GM19023 (cell line): ENCODE measurements around the gene ALDH1B1.

ENCODE experiments used
- ATAC-seq: cut with Tn5 transposase; IDR thresholded peaks from one replicate; pipeline ENCODE4 v1.9.1; 2021; ENCODE audit warnings: mild to moderate bottlenecking, moderate library complexity; ENCODE audit not compliant: unreplicated experiment

The ALDH1B1 gene

DNA sequence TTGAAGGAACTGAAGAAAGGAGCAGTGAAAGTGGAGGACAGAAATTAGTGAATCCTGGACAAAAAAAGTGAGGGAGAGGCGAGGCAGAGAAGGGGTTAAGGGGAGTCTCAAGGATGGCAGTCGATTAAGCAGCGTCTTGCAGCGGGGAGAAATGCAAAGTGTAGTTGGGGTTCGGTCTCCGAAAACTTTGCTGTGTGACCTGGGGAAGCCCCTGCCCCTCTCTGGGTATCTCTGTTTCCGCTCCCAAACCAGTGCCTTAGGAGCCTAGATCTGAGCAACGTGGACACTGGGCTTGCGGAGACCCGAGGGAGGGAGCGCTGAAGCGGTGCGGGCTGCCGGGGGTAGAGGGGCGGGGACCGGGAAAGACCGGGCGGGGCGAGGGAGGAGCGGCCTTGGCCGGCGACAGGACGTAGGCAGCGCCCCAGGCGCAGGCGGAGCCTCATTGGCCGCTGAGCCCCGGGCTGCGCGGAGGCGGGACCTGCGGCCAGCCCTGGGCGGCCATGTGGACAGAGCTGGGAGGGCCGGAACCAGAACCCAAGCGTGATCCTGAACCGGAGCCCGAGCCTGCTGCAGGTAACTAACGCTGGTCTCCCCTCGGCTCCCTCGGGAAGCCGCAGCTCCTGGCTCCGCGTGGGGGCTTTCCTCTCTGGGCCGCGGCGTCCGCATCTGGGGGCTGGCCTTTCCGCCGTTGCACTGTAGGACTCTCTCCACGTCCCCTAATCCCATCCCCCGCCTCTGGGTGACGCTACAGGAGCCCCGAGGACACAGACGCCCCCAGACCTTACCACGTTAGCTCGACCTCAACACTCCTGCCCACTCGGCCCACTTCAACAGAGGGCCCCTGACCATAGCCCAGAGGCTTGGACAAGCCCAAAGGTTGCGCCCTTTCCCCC is at the start of gene ALDH1B1:
ALDH1B1 (plus strand) TSS at position 468 of the 893 bp plus-strand sequence. CDS start 3,047 bp downstream, outside the sequence.
- peak; percentile 99 for ATAC-seq

- no peak for ATAC-seq
These were observed 49.5 kb upstream of the ALDH1B1 start for GRCh38 chr9:38343037-38343436.

DNA sequence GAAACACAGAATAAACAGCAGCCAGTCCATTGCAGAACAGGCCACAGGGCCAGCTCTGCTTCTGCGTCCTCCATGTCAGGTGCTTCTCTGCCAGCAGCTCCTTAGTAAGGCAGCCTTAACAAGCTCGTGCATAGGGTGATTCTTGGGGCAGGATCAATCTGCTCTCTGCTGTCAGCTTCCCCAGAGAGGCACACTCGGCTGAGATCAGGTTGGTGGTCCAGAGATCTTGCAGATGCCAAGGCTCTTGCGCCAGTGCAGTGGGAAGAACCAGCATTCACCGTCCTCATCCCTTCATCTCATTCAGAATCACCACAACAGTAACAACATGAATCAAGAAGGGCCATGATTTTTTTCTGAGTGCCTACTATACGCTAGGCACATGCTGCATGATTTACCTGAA is 49.0 kb upstream of the ALDH1B1 start:
- no peak for ATAC-seq

DNA sequence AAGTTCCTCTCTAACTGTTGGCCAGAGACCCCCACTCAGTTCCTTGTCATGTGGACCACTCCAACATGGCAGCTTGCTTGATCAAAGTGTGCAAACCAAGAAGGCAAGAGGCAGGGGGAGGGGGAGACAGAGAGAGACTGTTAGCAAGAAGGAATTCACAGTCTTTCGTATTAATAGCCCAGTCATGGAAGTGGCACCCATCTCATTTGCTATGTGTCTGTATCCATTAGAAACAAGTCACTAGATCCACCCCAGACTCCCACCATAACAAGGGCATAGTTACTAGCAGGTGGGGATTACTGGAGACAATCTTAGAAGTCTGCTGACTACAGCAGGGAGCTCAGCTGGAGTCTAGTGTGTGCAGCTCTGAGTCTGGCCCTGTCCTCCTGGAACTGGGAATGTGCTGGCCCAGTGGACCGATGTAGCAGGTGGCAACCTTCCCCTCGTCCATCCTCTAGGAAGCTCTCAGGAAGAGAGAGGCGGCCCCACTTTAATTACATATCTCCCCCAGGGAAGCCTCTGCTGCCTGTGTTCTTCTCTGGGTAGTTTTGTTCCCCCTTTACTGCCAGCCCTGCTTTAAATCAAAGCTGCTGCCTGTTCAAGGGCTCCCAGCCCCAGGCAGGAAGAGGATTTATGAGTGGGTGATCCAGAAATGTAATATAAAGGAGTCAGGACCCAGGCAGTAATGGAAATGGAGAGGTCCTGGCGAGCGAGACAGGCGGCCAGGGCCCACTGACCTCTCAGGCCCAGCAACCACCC is 47.8 kb upstream of the ALDH1B1 start:
- ATAC-seq: no peak

- ATAC-seq: no peak
These were observed 46.4 kb upstream of the ALDH1B1 start for GRCh38 chr9:38345851-38346755.

- ATAC-seq: no peak
These were observed 45.7 kb upstream of the ALDH1B1 start for GRCh38 chr9:38346811-38347210.

DNA sequence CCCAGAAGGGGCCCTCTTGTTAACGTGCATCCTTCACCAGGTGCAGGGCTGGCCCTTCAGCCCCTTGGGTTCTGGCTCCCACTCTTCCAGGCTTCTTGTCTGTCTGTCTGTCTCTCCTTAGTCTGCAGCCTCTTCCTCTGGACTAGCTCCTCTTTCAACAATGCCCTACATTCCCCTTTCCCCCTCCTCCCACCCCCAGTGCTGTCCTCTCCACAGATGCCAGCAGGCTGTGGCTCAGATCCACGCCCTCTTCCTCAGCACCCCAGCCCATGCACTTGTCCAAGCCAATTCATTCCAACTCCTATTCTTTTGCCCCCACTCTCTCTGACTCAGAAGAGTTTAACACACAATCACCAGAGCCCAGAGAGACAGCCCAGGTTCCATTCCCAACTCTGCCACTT is 45.2 kb upstream of the ALDH1B1 start:
- no peak for ATAC-seq

DNA sequence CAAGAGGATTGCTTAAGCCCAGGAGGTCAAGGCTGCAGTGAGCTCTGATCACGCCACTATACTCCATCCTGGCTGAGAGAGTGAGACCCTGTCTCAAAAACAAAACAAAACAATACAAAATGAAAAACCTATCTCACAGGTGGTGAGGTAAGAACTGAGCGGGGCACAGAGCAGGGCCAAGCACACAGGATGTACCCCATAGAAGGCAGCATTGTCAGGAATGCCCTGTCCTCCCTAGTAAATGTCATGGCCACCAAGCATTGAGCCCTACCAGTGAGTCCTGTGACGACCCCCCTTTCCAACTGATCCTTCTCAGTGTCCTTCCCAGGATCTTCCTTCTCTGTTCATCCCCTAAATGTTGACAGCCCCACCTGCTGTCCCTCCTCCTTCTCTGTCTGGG is 44.6 kb upstream of the ALDH1B1 start:
- ATAC-seq: no peak

DNA sequence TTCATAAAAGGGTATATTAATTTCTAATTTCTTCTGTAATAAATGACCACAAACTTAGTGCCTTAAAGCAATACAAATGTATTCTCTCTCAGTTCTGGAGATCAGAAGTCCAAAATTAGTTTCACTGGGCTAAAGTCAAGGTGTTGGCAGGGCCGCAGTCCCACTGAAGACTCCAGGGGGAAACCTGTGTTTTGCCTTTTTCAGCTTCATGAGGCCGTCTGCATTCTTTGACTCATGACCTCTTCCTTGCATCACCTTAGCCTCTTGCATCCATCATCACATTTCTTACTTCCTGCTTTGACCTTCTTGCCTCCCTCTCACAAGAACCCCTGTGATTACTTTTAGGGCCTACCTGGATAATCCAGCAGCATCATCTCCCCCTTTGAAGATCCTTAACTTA is 42.0 kb upstream of the ALDH1B1 start:
- ATAC-seq: no peak

- ATAC-seq: no peak
These were observed 39.8 kb upstream of the ALDH1B1 start for GRCh38 chr9:38352530-38353328.

- ATAC-seq: no peak
These were observed 37.4 kb upstream of the ALDH1B1 start for GRCh38 chr9:38355115-38355514.

DNA sequence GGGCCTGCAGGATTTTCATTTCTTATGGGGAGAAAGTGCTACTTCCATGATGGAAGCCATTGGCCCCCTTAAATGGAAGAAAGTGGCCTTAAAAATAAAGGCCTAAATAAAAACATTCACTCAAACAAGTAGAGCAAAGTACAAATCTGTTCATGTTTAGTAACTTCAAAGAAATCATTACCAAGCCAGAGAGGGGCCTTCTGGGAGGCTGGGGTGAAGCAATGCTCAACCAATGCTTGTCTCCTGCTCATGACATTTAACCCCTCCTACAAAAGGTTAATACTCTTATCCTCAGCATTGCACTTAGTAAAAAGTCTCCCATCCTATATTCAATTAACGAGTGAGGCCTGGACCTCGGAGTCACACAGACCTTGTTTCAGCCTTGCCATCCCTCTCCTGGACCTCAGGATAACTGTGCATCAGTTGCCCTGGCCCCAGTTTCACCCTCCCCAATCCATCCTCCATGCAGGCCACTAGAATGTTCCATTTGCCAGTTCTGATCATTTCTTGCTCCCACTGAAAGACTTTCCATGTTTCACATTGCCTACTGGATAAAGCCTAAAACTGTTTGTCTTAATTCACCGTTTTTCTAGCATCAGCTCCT is 36.9 kb upstream of the ALDH1B1 start:
- no peak for ATAC-seq

DNA sequence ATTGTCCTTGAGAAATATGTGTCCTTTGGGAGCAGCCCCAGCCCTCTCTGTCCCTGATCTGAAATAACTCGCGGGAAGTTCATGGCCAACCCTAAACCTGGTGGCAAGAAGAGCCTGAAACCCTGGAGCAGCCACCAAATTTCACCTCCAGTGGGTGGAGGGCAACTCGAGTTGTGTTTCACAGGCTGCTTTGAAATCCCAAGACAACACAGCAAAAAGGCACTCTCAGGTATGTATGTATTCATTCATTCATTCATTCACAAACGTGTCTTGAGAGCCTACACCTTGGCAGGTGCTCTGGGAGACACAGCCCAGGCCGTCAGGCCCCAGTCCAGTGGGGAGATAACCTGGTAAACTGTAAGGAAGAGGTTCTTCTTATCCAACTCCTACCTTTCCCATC is 35.7 kb upstream of the ALDH1B1 start:
- ATAC-seq: no peak

- no peak for ATAC-seq
These were observed 35.0 kb upstream of the ALDH1B1 start for GRCh38 chr9:38357350-38358114.

DNA sequence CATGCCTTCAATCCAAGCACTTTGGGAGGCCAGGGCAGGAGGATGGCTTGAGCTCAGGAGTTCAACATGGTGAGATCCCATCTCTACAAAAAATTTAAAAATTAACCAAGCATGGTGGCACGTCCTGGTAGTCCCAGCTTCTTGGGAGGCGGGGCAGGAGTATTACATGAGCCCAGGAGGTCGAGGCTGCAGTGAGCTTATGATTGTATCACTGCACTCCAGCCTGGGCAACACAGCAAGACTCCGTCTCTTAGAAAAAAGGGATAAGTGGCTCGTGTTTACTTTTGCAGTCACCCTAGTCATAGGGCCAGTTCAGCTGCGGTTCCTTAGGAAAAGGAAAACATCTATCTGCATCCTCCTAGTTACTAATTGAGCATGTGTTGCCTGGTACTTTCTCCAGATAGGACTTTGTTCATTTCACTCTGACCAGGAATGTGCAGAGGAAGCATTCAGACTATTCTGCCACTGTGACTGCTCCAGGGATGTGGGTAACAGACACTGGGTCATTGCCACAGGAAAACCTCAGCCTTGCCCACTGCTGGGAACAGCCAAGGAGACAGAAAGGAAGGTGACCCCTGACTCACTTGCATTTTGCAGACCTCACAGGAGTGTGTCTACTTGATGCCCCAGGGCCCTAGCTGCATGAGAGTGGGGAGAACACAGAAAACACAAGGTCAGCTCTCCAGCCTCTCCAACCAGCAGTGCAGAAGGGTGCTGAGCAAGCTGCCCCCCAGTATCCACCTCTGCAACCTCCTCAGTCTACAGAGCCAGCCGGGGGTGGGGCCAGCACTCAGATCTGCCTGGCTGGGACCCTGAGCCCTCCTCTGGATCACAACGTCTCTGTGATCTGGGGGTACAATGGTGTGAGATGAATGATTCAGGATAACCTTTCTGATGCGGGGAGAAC is 33.9 kb upstream of the ALDH1B1 start:
- ATAC-seq: no peak

GRCh38 chr9:38359297-38359653 is 33.2 kb upstream of the ALDH1B1 start:
- ATAC-seq: no peak

- no peak for ATAC-seq
These were observed 32.7 kb upstream of the ALDH1B1 start for GRCh38 chr9:38359689-38360385.
